Measurements from ENCODE around the gene ADGRD1.

ADGRD1 gene

GRCh38 chr12:131008131-131008912, 54.6 kb downstream of the ADGRD1 start:
- no peak for DNase-seq

- no peak for DNase-seq
These were observed 55.2 kb downstream of the ADGRD1 start for GRCh38 chr12:131008913-131009270.

- DNase-seq: no peak
These were observed 56.1 kb downstream of the ADGRD1 start for GRCh38 chr12:131009595-131010395.

GRCh38 chr12:131010396-131011131, 56.9 kb downstream of the ADGRD1 start:
- DNase-seq: no peak

- no peak for DNase-seq
These were observed 57.7 kb downstream of the ADGRD1 start for GRCh38 chr12:131011165-131012079.

- no peak for DNase-seq
These were observed 58.8 kb downstream of the ADGRD1 start for GRCh38 chr12:131012279-131013069.

GRCh38 chr12:131013118-131013517, 59.4 kb downstream of the ADGRD1 start:
- DNase-seq: no peak

GRCh38 chr12:131014343-131014742, 60.6 kb downstream of the ADGRD1 start:
- DNase-seq: no peak

GRCh38 chr12:131015581-131016337, 62.1 kb downstream of the ADGRD1 start:
- DNase-seq: no peak

GRCh38 chr12:131017477-131017991, 63.8 kb downstream of the ADGRD1 start:
- DNase-seq: no peak

- DNase-seq: no peak
These were observed 64.4 kb downstream of the ADGRD1 start for GRCh38 chr12:131018019-131018620.

GRCh38 chr12:131018808-131019397, 65.2 kb downstream of the ADGRD1 start:
- DNase-seq: no peak

- no peak for DNase-seq
These were observed 66.8 kb downstream of the ADGRD1 start for GRCh38 chr12:131020326-131021153.

GRCh38 chr12:131021154-131021541, 67.4 kb downstream of the ADGRD1 start:
- DNase-seq: no peak

GRCh38 chr12:131024026-131024425, 70.3 kb downstream of the ADGRD1 start:
- DNase-seq: no peak

- DNase-seq: no peak
These were observed 71.0 kb downstream of the ADGRD1 start for GRCh38 chr12:131024721-131025120.

GRCh38 chr12:131025234-131025633, 71.5 kb downstream of the ADGRD1 start:
- DNase-seq: no peak

GRCh38 chr12:131025939-131026702, 72.4 kb downstream of the ADGRD1 start:
- no peak for DNase-seq
